Measurements from ENCODE around the gene C1RL. TPM values are rescaled to one million over a fixed set of nuclear protein-coding genes. Genes with fewer than 3 reads are reported as not detected.

C1RL gene
- total and polyA plus RNA-seq, 4 donors: 67.5 to 188 (median 124) TPM

GRCh38 chr12:7059780-7060179, 49.2 kb downstream of the C1RL start:
- no peak for DNase-seq (ENCODE audit: low spot score)
- TF ChIP-seq FOXA1 (IDR thresholded peaks at IDR 0.05): peak; percentile 53
- no peak for TF ChIP-seq EGR1 (IDR thresholded peaks at IDR 0.05; ENCODE audit: low read depth in 2 of 2)
- no peak for TF ChIP-seq TAF1 (conservative IDR thresholded peaks at IDR 0.05)
- TF ChIP-seq RAD21 (IDR thresholded peaks at IDR 0.05): peak; percentile 27 to 57
- no peak for TF ChIP-seq CTCF (IDR thresholded peaks at IDR 0.05; ENCODE audit: low read depth, low read length, missing input control)
- TF ChIP-seq HNF4A (conservative IDR thresholded peaks at IDR 0.05): peak; percentile 77 to 83
- TF ChIP-seq MAX (IDR thresholded peaks at IDR 0.05): peak; percentile 15
- peak in 1 of 2 donors; percentile 6 for TF ChIP-seq GABPA (IDR thresholded peaks at IDR 0.05 in 1 of 2, conservative IDR thresholded peaks at IDR 0.05 in 1 of 2)
- TF ChIP-seq NR2F2 (IDR thresholded peaks at IDR 0.05): no peak
- TF ChIP-seq SP1 (IDR thresholded peaks at IDR 0.05): peak; percentile 62
- no peak for TF ChIP-seq YY1 (IDR thresholded peaks at IDR 0.05)
- TF ChIP-seq FOXA2 (IDR thresholded peaks at IDR 0.05): peak; percentile 45
- TF ChIP-seq ZBTB33 (IDR thresholded peaks at IDR 0.05): no peak
- no peak for TF ChIP-seq ATF3 (IDR thresholded peaks at IDR 0.05)
- peak; percentile 59 for TF ChIP-seq HNF4G (IDR thresholded peaks at IDR 0.05)
- no peak for TF ChIP-seq REST (IDR thresholded peaks at IDR 0.05)
- TF ChIP-seq RXRA (IDR thresholded peaks at IDR 0.05): peak; percentile 84 to 89
- peak in 1 of 2 donors; percentile 47 for TF ChIP-seq JUND (IDR thresholded peaks at IDR 0.05)

More at GRCh38 chr12:7059780-7060179, 49.2 kb downstream of the C1RL start:
- 36% methylated on average over 4 of the region's 4 CpGs for WGBS
- Histone ChIP-seq H3K9ac (ENCODE audit: low read depth in 1 of 2, low read length in 2 of 2) (peak overlapping the region in 1 of 2 donors; percentile 57), H3K9me3 (ENCODE audit: control insufficient read depth in 4 of 4, low read length in 3 of 4) (no peaks in the 10 kb centered on the region), H3K4me3 (ENCODE audit: low read depth in 1 of 3, low read length in 3 of 3) (peak overlapping the region in 1 of 3 donors; percentile 43), H3K27me3 (ENCODE audit: control insufficient read depth in 4 of 4, insufficient read depth in 4 of 4, low read length in 3 of 4) (no peaks in the 10 kb centered on the region), H3K4me1 (ENCODE audit: control insufficient read depth in 4 of 4, insufficient read depth in 4 of 4, low read length in 3 of 4) (peaks cover 3 to 32% (median 26%) of the 10 kb centered on the region in 4 donors), H3K36me3 (ENCODE audit: control insufficient read depth in 4 of 4, insufficient read depth in 3 of 4, low read depth in 1 of 4, low read length in 3 of 4) (peaks cover 2 to 17% (median 4%) of the 10 kb centered on the region in 4 donors), H3K27ac (ENCODE audit: low read depth in 1 of 2, low read length in 2 of 2) (peak overlapping the region; percentile 91 to 93)
